WI38 (cell line): ENCODE results near the gene EPHB6.

Experiments
- H3K4me3 ChIP-seq: 2 replicates; pipeline ENCODE4 v1.5.1; 2011; ENCODE audit warnings: low read depth, mild to moderate bottlenecking, control low read depth, low read length
- TF ChIP-seq, protein P1 (sequence below): IDR thresholded peaks from 2 replicates; pipeline ENCODE4 v1.5.1; 2012; ENCODE audit warnings: low read depth, mild to moderate bottlenecking, control low read depth, low read length

The EPHB6 gene

DNA sequence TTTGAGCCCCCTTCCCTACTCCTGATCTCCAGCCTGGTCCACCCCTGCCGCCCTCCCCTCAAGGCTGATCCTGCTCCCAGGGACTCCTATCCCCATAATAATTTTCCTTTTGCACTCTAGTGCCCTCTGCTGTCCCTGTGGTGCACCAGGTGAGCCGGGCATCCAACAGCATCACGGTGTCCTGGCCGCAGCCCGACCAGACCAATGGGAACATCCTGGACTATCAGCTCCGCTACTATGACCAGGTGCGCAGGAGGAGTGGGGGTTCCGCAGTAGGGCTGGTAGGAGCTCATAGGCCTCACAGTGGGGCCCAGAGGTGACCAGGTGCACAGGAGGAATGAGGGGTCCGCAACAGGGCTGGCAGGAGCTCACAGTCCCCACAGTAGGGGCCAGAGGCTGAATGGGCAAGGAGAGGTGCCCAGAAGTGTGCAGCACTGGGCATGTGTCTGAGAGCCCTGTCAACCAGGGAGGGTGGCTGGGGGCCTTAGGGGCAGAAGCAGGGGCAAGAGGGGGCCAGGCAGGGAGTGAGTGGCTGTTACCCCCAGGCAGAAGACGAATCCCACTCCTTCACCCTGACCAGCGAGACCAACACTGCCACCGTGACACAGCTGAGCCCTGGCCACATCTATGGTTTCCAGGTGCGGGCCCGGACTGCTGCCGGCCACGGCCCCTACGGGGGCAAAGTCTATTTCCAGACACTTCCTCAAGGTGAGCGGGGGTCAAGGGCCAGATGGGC is 11.7 kb downstream of the EPHB6 start:
- TF ChIP-seq, protein P1, sequence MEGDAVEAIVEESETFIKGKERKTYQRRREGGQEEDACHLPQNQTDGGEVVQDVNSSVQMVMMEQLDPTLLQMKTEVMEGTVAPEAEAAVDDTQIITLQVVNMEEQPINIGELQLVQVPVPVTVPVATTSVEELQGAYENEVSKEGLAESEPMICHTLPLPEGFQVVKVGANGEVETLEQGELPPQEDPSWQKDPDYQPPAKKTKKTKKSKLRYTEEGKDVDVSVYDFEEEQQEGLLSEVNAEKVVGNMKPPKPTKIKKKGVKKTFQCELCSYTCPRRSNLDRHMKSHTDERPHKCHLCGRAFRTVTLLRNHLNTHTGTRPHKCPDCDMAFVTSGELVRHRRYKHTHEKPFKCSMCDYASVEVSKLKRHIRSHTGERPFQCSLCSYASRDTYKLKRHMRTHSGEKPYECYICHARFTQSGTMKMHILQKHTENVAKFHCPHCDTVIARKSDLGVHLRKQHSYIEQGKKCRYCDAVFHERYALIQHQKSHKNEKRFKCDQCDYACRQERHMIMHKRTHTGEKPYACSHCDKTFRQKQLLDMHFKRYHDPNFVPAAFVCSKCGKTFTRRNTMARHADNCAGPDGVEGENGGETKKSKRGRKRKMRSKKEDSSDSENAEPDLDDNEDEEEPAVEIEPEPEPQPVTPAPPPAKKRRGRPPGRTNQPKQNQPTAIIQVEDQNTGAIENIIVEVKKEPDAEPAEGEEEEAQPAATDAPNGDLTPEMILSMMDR: peak; percentile 44
- H3K4me3 ChIP-seq: no peak overlapping the region

DNA sequence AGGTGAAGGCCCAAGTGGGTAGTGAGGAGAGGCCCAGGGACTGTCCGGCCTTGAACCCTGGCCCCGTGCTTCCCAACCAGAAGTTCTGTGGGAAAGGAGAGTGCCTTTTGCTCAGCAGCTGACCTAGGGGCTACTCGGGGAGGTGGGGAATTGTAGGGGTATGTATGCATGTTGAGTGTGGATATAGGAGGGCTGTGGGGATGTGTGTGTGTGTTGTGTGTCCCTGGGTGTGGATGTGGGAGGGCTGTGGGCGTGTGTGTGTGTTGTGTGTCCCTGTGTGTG is 12.2 kb downstream of the EPHB6 start:
- TF ChIP-seq, protein P1: no peak
- H3K4me3 ChIP-seq: no peak overlapping the region

DNA sequence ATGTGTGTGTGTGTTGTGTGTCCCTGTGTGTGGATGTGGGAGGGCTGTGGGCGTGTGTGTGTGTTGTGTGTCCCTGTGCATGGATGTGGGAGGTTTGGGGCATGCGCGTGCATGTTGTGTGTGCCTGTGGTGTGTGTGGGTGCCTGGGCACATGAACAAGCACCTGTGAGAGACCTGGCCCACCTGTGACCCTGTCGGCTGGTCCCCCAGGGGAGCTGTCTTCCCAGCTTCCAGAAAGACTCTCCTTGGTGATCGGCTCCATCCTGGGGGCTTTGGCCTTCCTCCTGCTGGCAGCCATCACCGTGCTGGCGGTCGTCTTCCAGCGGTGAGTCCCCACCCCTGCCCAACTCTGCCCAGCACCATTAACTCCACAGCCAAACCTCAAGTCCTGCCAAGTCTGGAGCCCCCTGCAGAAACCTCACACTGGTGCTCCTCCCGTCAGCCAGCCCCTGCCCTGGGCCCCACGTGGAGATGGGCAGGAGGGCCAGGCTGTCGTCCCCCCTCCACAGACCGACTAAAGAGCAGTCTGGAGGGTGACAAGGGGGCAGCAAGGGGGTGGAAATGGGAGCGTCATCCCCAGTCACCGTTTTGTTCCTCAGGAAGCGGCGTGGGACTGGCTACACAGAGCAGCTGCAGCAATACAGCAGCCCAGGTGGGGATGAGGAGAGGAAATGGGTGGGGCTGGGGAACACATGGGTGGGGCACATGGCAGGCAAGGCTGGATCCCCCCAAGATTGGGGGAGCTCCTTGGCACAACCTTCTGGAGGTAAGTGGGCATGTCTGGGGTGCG is 12.7 kb downstream of the EPHB6 start:
- TF ChIP-seq, protein P1: no peak
- H3K4me3 ChIP-seq: no peak overlapping the region

DNA sequence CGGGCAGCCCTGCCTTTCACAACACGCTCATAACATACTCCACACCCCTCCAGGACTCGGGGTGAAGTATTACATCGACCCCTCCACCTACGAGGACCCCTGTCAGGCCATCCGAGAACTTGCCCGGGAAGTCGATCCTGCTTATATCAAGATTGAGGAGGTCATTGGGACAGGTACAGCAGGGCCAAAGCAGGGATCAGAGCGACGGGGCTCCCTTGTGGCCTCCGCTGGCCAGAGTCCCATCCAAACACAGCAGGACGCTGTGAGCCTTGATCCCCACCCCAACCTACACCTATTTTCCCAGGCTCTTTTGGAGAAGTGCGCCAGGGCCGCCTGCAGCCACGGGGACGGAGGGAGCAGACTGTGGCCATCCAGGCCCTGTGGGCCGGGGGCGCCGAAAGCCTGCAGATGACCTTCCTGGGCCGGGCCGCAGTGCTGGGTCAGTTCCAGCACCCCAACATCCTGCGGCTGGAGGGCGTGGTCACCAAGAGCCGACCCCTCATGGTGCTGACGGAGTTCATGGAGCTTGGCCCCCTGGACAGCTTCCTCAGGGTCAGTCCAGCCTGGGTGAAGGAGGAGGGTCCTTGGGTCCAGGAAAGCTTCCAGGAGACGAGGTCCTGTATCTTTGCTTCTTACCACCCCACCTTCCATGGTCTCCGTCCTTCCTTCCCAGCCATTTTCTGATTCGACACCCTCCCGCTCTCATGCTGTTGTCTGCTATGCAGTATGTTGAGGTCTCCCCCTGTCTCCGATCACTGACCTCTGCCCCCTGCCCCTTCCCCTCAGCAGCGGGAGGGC is 13.5 kb downstream of the EPHB6 start:
- H3K4me3 ChIP-seq: no peak overlapping the region
- TF ChIP-seq, protein P1: no peak

DNA sequence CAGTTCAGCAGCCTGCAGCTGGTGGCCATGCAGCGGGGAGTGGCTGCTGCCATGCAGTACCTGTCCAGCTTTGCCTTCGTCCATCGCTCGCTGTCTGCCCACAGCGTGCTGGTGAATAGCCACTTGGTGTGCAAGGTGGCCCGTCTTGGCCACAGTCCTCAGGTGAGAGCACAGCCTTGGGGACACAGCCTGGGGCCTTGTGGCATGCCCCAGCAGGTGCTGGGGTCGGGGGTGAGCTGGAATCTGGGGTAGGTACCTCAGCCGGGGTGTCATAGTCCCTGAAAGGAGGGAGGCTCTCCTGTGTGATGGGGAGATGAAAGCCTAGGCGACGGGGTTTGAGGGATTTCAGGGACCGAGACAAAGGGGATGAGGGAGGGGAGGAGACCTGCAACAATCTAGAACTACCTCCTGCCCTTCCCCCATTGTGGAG is 14.1 kb downstream of the EPHB6 start:
- H3K4me3 ChIP-seq: no peak overlapping the region
- TF ChIP-seq, protein P1: no peak

DNA sequence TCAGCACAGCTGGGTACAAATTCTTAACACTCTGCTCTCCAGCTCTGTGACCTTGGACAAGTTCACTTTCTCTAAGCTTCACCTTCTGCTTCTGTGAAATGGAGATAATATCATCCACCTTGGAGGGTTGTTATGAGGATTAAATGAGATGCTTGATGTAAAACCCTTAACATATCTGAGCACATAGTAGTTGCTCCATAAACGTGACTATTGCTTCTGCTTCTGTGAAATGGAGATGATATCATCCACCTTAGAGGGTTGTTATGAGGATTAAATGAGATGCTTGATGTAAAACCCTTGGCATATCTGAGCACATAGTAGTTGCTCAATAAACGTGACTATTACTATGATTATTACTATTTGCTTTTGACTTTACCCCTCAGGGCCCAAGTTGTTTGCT is 14.6 kb downstream of the EPHB6 start:
- no peak overlapping the region for H3K4me3 ChIP-seq
- TF ChIP-seq, protein P1: no peak
